WTC11 (cell line): ENCODE measurements around the gene C1orf198. TPM values are rescaled to one million over a fixed set of nuclear protein-coding genes. Genes with fewer than 3 reads are reported as not detected.
A peak's percentile ranks its signal among the peaks of the same experiment; 100 is the strongest.

Experiments
- ATAC-seq: fragments of 200-7000 bp; cut with Tn5 transposase; 2 replicates; pipeline ENCODE4 v1.10.0; 2021; ENCODE audit warnings: mild to moderate bottlenecking, moderate library complexity
- CTCF ChIA-PET: fragments of 300-600 bp; sonication (Branson Sonifier 250); formaldehyde crosslinking; loops from one replicate; lab custom pipeline; 2021; ENCODE audit warnings: antibody characterized with exemption; lab: Charles Lee
- POLR2A ChIA-PET: fragments of 350-600 bp; sonication (Branson Sonifier 250); formaldehyde crosslinking; loops from one replicate; lab custom pipeline; 2021; ENCODE audit warnings: antibody characterized with exemption; lab: Charles Lee
- DNase-seq: peaks from one replicate; pipeline ENCODE4 v3.0.0; 2021; ENCODE audit warnings: low spot score
- H3K27ac Mint-ChIP-seq: 2 replicates; pipeline ENCODE4 v1.8.0; 2021; ENCODE audit warnings: mixed read lengths
- H3K27me3 Mint-ChIP-seq: 2 replicates; pipeline ENCODE4 v1.8.0; 2021; ENCODE audit warnings: low read depth, mild to moderate bottlenecking, moderate library complexity, mixed read lengths
- H3K36me3 Mint-ChIP-seq: 2 replicates; pipeline ENCODE4 v1.8.0; 2021; ENCODE audit warnings: mixed read lengths
- H3K4me1 Mint-ChIP-seq: 2 replicates; pipeline ENCODE4 v1.8.0; 2022; ENCODE audit warnings: mixed read lengths
- H3K4me3 Mint-ChIP-seq: 2 replicates; pipeline ENCODE4 v1.8.0; 2021; ENCODE audit warnings: mild to moderate bottlenecking, moderate library complexity, mixed read lengths
- H3K9me3 Mint-ChIP-seq: 2 replicates; pipeline ENCODE4 v1.8.0; 2021; ENCODE audit warnings: mixed read lengths
- ATF2 ChIP-seq: sonication (generic); formaldehyde crosslinking; IDR thresholded peaks from 2 replicates; pipeline ENCODE4 v1.8.1; 2022; ENCODE audit warnings: low read depth, missing genetic modification reagents, borderline replicate concordance
- CTCF ChIP-seq: fragments of 200-600 bp; IDR thresholded peaks from 2 replicates; pipeline ENCODE4 v1.8.0; 2022; ENCODE audit warnings: antibody characterized with exemption
- FOXK1 ChIP-seq: sonication (generic); formaldehyde crosslinking; IDR thresholded peaks from 2 replicates; pipeline ENCODE4 v1.8.0; 2022; ENCODE audit warnings: mild to moderate bottlenecking, moderate library complexity, missing genetic modification reagents
- FOXP4 ChIP-seq: sonication (generic); formaldehyde crosslinking; IDR thresholded peaks from 2 replicates; pipeline ENCODE4 v1.8.0; 2022; ENCODE audit warnings: mild to moderate bottlenecking, missing genetic modification reagents
- GABPB1 ChIP-seq: sonication (generic); formaldehyde crosslinking; IDR thresholded peaks from 2 replicates; pipeline ENCODE4 v1.8.1; 2023; ENCODE audit warnings: mild to moderate bottlenecking, missing genetic modification reagents
- HMGA2 ChIP-seq: fragments of 250-450 bp; sonication (Bioruptor Pico); IDR thresholded peaks from 2 replicates; pipeline ENCODE4 v1.4.0; 2021; ENCODE audit warnings: mild to moderate bottlenecking, moderate library complexity
- KAT7 ChIP-seq: sonication (generic); formaldehyde crosslinking; IDR thresholded peaks from 2 replicates; pipeline ENCODE4 v1.8.1; 2023; ENCODE audit warnings: missing genetic modification reagents, mild to moderate bottlenecking, borderline replicate concordance
- NR1H2 ChIP-seq: sonication (generic); formaldehyde crosslinking; IDR thresholded peaks from 2 replicates; pipeline ENCODE4 v1.9.0; 2021; ENCODE audit warnings: mild to moderate bottlenecking, moderate library complexity, missing genetic modification reagents
- OVOL2 ChIP-seq: fragments of 250-450 bp; sonication (Bioruptor Pico); IDR thresholded peaks from 2 replicates; pipeline ENCODE4 v1.9.0; 2021; ENCODE audit warnings: mild to moderate bottlenecking, borderline replicate concordance
- PRRX2 ChIP-seq: fragments of 250-450 bp; sonication (Bioruptor Pico); IDR thresholded peaks from 2 replicates; pipeline ENCODE4 v1.8.0; 2021; ENCODE audit warnings: mild to moderate bottlenecking
- SMAD4 ChIP-seq: sonication (generic); formaldehyde crosslinking; IDR thresholded peaks from 2 replicates; pipeline ENCODE4 v1.8.0; 2022; ENCODE audit warnings: mild to moderate bottlenecking, missing genetic modification reagents
- STAT6 ChIP-seq: sonication (generic); formaldehyde crosslinking; conservative IDR thresholded peaks from 2 replicates; pipeline ENCODE4 v1.8.1; 2023; ENCODE audit warnings: mild to moderate bottlenecking, low read depth, missing genetic modification reagents, moderate library complexity
- TEAD4 ChIP-seq: sonication (generic); formaldehyde crosslinking; IDR thresholded peaks from 2 replicates; pipeline ENCODE4 v1.8.0; 2022; ENCODE audit warnings: mild to moderate bottlenecking, missing genetic modification reagents
- USF1 ChIP-seq: sonication (generic); formaldehyde crosslinking; IDR thresholded peaks from 2 replicates; pipeline ENCODE4 v1.8.0; 2022; ENCODE audit warnings: mild to moderate bottlenecking, missing genetic modification reagents
- ZNF317 ChIP-seq: sonication (generic); formaldehyde crosslinking; IDR thresholded peaks from 2 replicates; pipeline ENCODE4 v1.8.1; 2023; ENCODE audit warnings: low read depth, mild to moderate bottlenecking, moderate library complexity, missing genetic modification reagents, borderline replicate concordance
- ZNF423 ChIP-seq: fragments of 250-450 bp; sonication (Bioruptor Pico); IDR thresholded peaks from 2 replicates; pipeline ENCODE4 v2.1.2; 2022; ENCODE audit warnings: mild to moderate bottlenecking, moderate library complexity
- total RNA-seq: library from RNA; stranded (reverse); gene quantifications from 3 replicates; pipeline ENCODE4 v1.2.3, GENCODE V29; 2021
- TF ChIP-seq, protein P1 (sequence below): sonication (generic); formaldehyde crosslinking; IDR thresholded peaks from 2 replicates; pipeline ENCODE4 v1.8.0; 2022; ENCODE audit warnings: missing genetic modification reagents
- TF ChIP-seq, protein P2 (sequence below): sonication (generic); formaldehyde crosslinking; conservative IDR thresholded peaks from 2 replicates; pipeline ENCODE4 v1.8.1; 2022; ENCODE audit warnings: mild to moderate bottlenecking, missing genetic modification reagents
- TF ChIP-seq, protein P3 (sequence below): sonication (generic); formaldehyde crosslinking; IDR thresholded peaks from 2 replicates; pipeline ENCODE4 v1.8.0; 2023; ENCODE audit warnings: missing genetic modification reagents

Gene C1orf198
- total RNA-seq, 1 experiment from 2014 or later, result 26.9 TPM

DNA sequence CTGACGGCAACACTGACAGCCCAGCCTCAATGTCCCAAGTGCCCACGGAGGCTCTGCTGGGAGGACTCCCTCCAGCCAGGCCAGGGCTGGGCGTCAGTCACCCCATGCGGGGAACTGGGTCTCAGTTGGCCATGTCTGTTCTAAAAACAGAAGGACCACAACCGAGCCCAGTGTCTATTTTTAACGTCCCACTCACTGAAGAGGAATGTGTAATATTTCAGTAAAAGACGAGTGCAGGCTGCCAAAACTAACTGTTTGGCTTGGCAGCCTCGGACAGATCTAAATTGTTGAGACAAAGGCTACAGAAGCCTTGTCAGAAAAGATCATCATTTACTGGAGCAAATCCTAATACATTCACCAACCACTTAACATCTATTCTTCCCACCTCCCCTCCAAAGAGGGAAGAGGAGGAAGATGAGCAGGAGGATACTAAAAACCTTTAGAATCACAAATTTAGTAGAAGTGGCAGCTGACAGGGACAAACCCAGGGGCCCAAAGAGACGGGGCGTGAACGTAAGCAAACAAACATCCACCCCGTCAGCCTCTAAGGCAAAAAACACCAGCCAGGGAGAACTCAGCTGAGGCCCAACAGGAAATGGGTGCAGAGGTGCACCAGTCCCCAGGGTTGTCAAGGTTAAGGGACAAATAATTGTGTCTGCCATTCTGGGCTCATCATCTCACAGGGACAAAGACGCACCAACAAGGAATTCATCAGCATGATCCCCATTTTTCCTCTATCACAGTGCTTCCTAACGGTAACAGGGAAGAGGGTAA is 18.7 kb downstream of the C1orf198 start:
- Mint-ChIP-seq H3K27me3 (no peaks in the 10 kb centered on the region; the same call in 1 of the 2 replicates), H3K9me3 (peaks cover 10% of the 10 kb centered on the region), H3K4me1 (peaks cover 21% of the 10 kb centered on the region), H3K36me3 (peaks cover 30% of the 10 kb centered on the region), H3K4me3 (no peak overlapping the region), H3K27ac (peak overlapping the region; percentile 27; the same call in 1 of the 2 replicates)
- POLR2A ChIA-PET, result no interaction called here
- DNase-seq, result no peak
- CTCF ChIA-PET, result no interaction called here
- TF ChIP-seq ZNF423 (CRISPR knock-in tag), result no peak
- no peak for TF ChIP-seq TEAD4 (CRISPR knock-in tag)
- TF ChIP-seq OVOL2 (CRISPR knock-in tag), result no peak
- TF ChIP-seq FOXK1 (CRISPR knock-in tag), result no peak
- TF ChIP-seq GABPB1 (CRISPR knock-in tag), result no peak
- no peak for TF ChIP-seq KAT7 (CRISPR knock-in tag)
- TF ChIP-seq ATF2 (CRISPR knock-in tag), result no peak
- TF ChIP-seq CTCF, result no peak
- TF ChIP-seq, protein P1, sequence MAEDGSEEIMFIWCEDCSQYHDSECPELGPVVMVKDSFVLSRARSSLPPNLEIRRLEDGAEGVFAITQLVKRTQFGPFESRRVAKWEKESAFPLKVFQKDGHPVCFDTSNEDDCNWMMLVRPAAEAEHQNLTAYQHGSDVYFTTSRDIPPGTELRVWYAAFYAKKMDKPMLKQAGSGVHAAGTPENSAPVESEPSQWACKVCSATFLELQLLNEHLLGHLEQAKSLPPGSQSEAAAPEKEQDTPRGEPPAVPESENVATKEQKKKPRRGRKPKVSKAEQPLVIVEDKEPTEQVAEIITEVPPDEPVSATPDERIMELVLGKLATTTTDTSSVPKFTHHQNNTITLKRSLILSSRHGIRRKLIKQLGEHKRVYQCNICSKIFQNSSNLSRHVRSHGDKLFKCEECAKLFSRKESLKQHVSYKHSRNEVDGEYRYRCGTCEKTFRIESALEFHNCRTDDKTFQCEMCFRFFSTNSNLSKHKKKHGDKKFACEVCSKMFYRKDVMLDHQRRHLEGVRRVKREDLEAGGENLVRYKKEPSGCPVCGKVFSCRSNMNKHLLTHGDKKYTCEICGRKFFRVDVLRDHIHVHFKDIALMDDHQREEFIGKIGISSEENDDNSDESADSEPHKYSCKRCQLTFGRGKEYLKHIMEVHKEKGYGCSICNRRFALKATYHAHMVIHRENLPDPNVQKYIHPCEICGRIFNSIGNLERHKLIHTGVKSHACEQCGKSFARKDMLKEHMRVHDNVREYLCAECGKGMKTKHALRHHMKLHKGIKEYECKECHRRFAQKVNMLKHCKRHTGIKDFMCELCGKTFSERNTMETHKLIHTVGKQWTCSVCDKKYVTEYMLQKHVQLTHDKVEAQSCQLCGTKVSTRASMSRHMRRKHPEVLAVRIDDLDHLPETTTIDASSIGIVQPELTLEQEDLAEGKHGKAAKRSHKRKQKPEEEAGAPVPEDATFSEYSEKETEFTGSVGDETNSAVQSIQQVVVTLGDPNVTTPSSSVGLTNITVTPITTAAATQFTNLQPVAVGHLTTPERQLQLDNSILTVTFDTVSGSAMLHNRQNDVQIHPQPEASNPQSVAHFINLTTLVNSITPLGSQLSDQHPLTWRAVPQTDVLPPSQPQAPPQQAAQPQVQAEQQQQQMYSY (CRISPR knock-in tag), result no peak
- TF ChIP-seq, protein P2, sequence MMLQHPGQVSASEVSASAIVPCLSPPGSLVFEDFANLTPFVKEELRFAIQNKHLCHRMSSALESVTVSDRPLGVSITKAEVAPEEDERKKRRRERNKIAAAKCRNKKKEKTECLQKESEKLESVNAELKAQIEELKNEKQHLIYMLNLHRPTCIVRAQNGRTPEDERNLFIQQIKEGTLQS (CRISPR knock-in tag), result no peak
- no peak for TF ChIP-seq NR1H2
- no peak for TF ChIP-seq ZNF317
- no peak for TF ChIP-seq FOXP4
- no peak for TF ChIP-seq SMAD4 (CRISPR knock-in tag)
- no peak for ATAC-seq

DNA sequence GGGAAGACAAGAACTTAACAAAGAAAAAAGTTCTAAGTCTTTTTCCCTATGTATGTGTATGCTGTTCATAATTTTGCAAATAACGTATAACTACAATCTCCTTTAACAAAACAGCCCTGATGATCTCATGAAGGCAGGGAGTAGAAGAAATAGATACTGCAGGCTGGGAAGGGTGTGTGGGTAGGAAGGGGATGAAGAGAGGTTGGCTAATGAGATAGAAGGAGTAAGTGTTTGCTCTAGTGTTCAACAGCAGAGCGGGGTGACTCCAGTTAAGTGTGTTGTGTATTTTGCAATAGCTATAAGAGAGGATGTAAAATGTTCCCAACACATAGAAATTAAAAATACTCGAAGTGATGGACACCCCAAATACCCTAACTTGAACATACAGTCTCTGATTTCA is 20.1 kb downstream of the C1orf198 start:
- Mint-ChIP-seq H3K4me3 (no peak overlapping the region), H3K36me3 (peaks cover 28% of the 10 kb centered on the region), H3K9me3 (peaks cover 6% of the 10 kb centered on the region), H3K27ac (no peak overlapping the region), H3K27me3 (no peaks in the 10 kb centered on the region; the same call in 1 of the 2 replicates), H3K4me1 (peaks cover 21% of the 10 kb centered on the region)
- POLR2A ChIA-PET, result no interaction called here
- ATAC-seq (no peak), DNase-seq (no peak)
- CTCF ChIA-PET, result no interaction called here
- TF ChIP-seq STAT6 (no peak), HMGA2 (CRISPR knock-in tag) (no peak), PRRX2 (CRISPR knock-in tag) (no peak), FOXP4 (no peak), USF1 (CRISPR knock-in tag) (no peak)
- TF ChIP-seq, protein P3, sequence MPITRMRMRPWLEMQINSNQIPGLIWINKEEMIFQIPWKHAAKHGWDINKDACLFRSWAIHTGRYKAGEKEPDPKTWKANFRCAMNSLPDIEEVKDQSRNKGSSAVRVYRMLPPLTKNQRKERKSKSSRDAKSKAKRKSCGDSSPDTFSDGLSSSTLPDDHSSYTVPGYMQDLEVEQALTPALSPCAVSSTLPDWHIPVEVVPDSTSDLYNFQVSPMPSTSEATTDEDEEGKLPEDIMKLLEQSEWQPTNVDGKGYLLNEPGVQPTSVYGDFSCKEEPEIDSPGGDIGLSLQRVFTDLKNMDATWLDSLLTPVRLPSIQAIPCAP (CRISPR knock-in tag), result no peak
